Body of pancreas (tissue), 4 donors: ENCODE measurements around the gene IL12B.

Experiments
- CTCF ChIP-seq, 7 experiments: fragments of 450-650 bp in 4 of 7; fragments of 200-600 bp in 3 of 7; sonication (generic) in 3 of 7; IDR thresholded peaks; one replicate each; pipeline ENCODE4 v1.5.1; 2016 to 2019; ENCODE audit warnings: antibody characterized with exemption in 7 of 7
- POLR2A ChIP-seq, 3 donors: fragments of 450-650 bp; IDR thresholded peaks; one replicate each; pipeline ENCODE4 v1.6.1; 2016; ENCODE audit warnings: antibody characterized with exemption in 3 of 3, mild to moderate bottlenecking in 2 of 3

- TF ChIP-seq CTCF (IDR thresholded peaks at IDR 0.05) = no peak
- no peak for TF ChIP-seq POLR2A (IDR thresholded peaks at IDR 0.05)
These were observed 10.2 kb upstream of the IL12B start for GRCh38 chr5:159340511-159340910.
